HepG2 (cell line): ENCODE results near the gene MARS1.

ENCODE experiments used
- ATF6 ChIP-seq: sonication (generic); formaldehyde crosslinking; conservative IDR thresholded peaks from 2 replicates; pipeline ENCODE4 v1.4.0; 2020; ENCODE audit warnings: missing genetic modification reagents
- CTCF ChIP-seq: sonication (generic); formaldehyde crosslinking; IDR thresholded peaks from 2 replicates; pipeline ENCODE4 v1.5.0; 2020; ENCODE audit warnings: mild to moderate bottlenecking, missing genetic modification reagents, moderate library complexity
- PAX8 ChIP-seq: sonication (generic); formaldehyde crosslinking; IDR thresholded peaks from 2 replicates; pipeline ENCODE4 v1.8.0; 2022; ENCODE audit warnings: mild to moderate bottlenecking, missing genetic modification reagents, borderline replicate concordance
- PBX3 ChIP-seq: sonication (generic); formaldehyde crosslinking; IDR thresholded peaks from 2 replicates; pipeline ENCODE4 v1.8.1; 2023; ENCODE audit warnings: missing genetic modification reagents, inconsistent platforms, borderline replicate concordance
- ZNF335 ChIP-seq: sonication (generic); formaldehyde crosslinking; IDR thresholded peaks from 2 replicates; pipeline ENCODE4 v1.4.0; 2020; ENCODE audit warnings: missing genetic modification reagents
- ZNF562 ChIP-seq: sonication (generic); formaldehyde crosslinking; IDR thresholded peaks from 2 replicates; pipeline ENCODE4 v1.8.0; 2022; ENCODE audit warnings: missing genetic modification reagents, borderline replicate concordance

- TF ChIP-seq ZNF562 (no peak), ATF6 (CRISPR knock-in tag) (no peak), ZNF335 (no peak), PBX3 (CRISPR knock-in tag) (no peak), CTCF (no peak), PAX8 (no peak)
Observed at GRCh38 chr12:57528176-57528575, 40.3 kb downstream of the MARS1 start.
